ENCODE measurements around the gene ABLIM2.

Gene ABLIM2

DNA sequence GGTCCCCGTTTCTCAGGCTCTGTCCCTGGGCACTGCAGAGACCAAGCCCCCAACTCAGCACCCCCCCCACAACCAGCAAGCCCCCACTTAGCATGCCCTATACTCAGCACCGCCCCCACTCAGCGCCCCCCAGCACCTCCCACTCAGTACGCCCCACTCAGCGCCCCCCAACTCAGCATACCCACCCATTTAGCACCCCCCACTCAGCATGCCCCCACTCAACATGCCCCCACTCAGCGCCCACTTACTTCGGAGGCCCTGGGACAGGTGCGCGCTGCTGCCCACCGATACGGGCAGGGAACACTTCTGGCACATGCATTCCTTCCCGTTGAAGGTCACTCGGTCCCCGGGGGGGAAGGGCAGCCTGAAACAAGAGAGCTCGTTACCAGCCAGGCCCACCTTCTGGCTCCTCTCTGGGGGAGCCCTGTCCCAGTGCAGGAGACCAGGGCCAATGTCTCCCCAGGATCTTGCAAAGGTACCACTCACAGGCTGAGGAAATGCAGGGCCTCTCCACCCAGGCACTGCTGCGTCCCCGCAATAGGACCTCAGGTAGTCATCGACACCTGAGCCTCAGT, 70.6 kb downstream of the ABLIM2 start:
- no peak for DNase-seq

- DNase-seq: no peak
Observed at GRCh38 chr4:8086783-8087445, 71.7 kb downstream of the ABLIM2 start.

GRCh38 chr4:8085491-8086117, 73.0 kb downstream of the ABLIM2 start:
- no peak for DNase-seq

GRCh38 chr4:8084712-8085490, 73.7 kb downstream of the ABLIM2 start:
- no peak for DNase-seq

- no peak for DNase-seq
Observed at GRCh38 chr4:8084031-8084660, 74.5 kb downstream of the ABLIM2 start.

DNA sequence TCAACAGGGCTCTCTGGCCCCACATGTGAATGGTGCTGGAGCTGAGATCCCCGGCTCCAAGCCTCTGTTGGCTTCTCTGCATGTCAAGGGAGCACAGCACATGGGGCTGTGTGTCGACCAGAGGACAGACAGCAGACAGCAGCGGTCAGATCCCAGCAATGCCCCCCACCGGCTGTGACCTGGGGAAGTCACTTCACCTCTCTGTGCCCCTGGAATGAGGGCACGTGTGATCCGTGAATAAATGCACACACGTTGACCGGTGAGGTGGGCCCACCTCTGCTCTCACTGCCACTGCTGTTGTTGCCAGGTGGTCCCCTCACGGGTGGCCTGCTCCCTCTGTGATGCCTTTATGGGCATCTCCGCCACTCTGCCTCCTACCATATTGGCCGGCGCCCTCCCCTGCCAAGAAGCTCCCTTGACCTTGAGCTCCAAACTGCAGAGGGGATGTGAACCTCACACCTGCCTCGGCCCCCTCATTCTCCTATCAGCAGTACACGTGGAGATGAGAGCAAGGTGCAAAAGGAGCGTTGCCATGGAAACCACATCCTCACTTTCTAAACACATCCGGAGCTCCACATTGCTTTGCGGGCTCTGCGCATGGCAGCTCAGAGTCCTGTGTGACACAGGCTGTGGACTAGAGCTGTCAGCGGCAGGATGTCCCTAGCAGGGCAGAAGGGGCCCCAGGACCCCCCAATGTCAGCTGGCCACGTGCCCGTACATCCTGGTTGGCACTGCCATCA, 75.4 kb downstream of the ABLIM2 start:
- DNase-seq: peak in 20 of 56 donors; percentile 20 to 71 (median 38)

GRCh38 chr4:8082517-8083055, 76.0 kb downstream of the ABLIM2 start:
- DNase-seq: peak in 3 of 56 donors; percentile 12 to 34 (median 25)

- DNase-seq: peak in 9 of 56 donors; percentile 15 to 50 (median 43)
Observed at GRCh38 chr4:8081621-8082516, 76.7 kb downstream of the ABLIM2 start.

- no peak for DNase-seq
Observed at GRCh38 chr4:8081171-8081570, 77.4 kb downstream of the ABLIM2 start.

- no peak for DNase-seq
Observed at GRCh38 chr4:8080754-8081065, 77.9 kb downstream of the ABLIM2 start.

- DNase-seq: no peak
Observed at GRCh38 chr4:8079916-8080753, 78.5 kb downstream of the ABLIM2 start.

- peak in 32 of 56 donors; percentile 15 to 81 (median 53) for DNase-seq
Observed at GRCh38 chr4:8079031-8079885, 79.4 kb downstream of the ABLIM2 start.

GRCh38 chr4:8078610-8079015, 80.0 kb downstream of the ABLIM2 start:
- no peak for DNase-seq

- no peak for DNase-seq
Observed at GRCh38 chr4:8078109-8078494, 80.5 kb downstream of the ABLIM2 start.

- DNase-seq: no peak
Observed at GRCh38 chr4:8077181-8078108, 81.2 kb downstream of the ABLIM2 start.

- DNase-seq: no peak
Observed at GRCh38 chr4:8076023-8076422, 82.6 kb downstream of the ABLIM2 start.

Measured in nucleus accumbens (tissue), 56 donors.